GM12891 (cell line): Measurements from ENCODE around the gene MIGA1.

Source experiments
- DNase-seq: peaks from one replicate; pipeline ENCODE4 v3.0.0; 2011; ENCODE audit warnings: low spot score; ENCODE audit not compliant: insufficient read length
- FAIRE-seq: peaks from 2 replicates; lab custom pipeline; 2011; peaks lifted over from hg19 to GRCh38; lab: Jason Lieb, UNC
- PAX5 ChIP-seq: IDR thresholded peaks from 2 replicates; pipeline ENCODE4 v1.6.1; 2011; ENCODE audit warnings: low read length, moderate library complexity, mild to moderate bottlenecking; ENCODE audit not compliant: insufficient read depth, severe bottlenecking
- POLR2A ChIP-seq: IDR thresholded peaks from 2 replicates; pipeline ENCODE4 v1.6.1; 2011; ENCODE audit warnings: low read depth, low read length, control low read depth
- POLR2AphosphoS5 ChIP-seq: IDR thresholded peaks from 2 replicates; pipeline ENCODE4 v1.6.1; 2011; ENCODE audit warnings: low read depth, low read length, control low read depth
- POU2F2 ChIP-seq: IDR thresholded peaks from 2 replicates; pipeline ENCODE4 v1.6.1; 2011; ENCODE audit warnings: low read depth, mild to moderate bottlenecking, control low read depth, low read length, moderate library complexity
- SPI1 ChIP-seq: IDR thresholded peaks from 2 replicates; pipeline ENCODE4 v1.6.1; 2011; ENCODE audit warnings: low read depth, low read length, control low read depth
- TAF1 ChIP-seq: IDR thresholded peaks from 2 replicates; pipeline ENCODE4 v1.6.1; 2011; ENCODE audit warnings: low read depth, low read length, control low read depth

Gene MIGA1

DNA sequence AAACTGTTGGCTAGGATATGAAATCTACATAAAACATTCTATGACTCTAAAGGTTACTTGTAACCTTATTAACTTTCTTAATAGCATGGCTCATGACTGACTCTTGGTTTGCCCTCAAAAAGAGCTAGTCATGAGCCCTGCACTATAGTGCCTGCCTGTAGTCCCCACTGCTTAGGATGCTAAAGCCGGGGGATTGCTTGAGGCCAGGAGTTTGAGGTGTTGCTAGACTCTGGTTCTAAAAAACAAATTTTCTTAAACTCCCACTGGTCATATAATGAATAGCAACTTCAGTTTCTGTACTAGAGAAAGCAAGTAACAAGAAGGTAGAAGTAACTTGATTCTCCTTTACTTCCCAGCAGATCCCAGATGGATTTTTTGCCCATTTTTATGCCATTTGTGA lies 93.2 kb downstream of the MIGA1 start:
- no peak for DNase-seq
- no peak for TF ChIP-seq SPI1
- TF ChIP-seq PAX5: no peak
- no peak for TF ChIP-seq POLR2A
- TF ChIP-seq POLR2AphosphoS5: no peak
- no peak for TF ChIP-seq POU2F2
- no peak for TF ChIP-seq TAF1
- no peak for FAIRE-seq

- no peak for DNase-seq
- TF ChIP-seq TAF1 (no peak), POLR2AphosphoS5 (no peak), POLR2A (no peak), POU2F2 (no peak), SPI1 (no peak), PAX5 (no peak)
- no peak for FAIRE-seq
Observed at GRCh38 chr1:77873461-77873860, 94.0 kb downstream of the MIGA1 start.

GRCh38 chr1:77874804-77875445 lies 95.5 kb downstream of the MIGA1 start:
- no peak for TF ChIP-seq SPI1
- no peak for TF ChIP-seq POLR2AphosphoS5
- no peak for TF ChIP-seq POU2F2
- TF ChIP-seq PAX5: no peak
- TF ChIP-seq TAF1: no peak
- no peak for TF ChIP-seq POLR2A
- FAIRE-seq (no peak), DNase-seq (no peak)

DNA sequence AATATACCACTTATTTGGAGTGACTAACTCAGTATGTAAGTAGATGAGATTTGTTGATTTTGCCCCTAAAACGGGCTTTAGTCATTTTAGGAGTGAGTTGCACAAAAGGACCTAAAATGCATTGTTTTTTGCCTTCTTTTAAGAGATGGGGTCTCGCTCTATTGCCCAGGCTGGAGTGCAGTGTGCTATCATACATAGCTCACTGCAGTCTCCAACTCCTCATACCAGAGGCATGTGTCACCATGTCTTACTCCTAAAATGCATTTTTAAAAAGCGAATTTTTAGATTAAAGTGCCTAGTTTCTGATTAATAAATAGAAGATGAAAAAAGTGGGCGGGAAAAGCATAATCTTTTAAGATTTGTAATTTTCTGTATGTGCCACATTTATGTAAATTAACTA lies 97.4 kb downstream of the MIGA1 start:
- no peak for FAIRE-seq
- DNase-seq: no peak
- no peak for TF ChIP-seq PAX5
- no peak for TF ChIP-seq TAF1
- no peak for TF ChIP-seq POU2F2
- TF ChIP-seq POLR2A: no peak
- TF ChIP-seq SPI1: no peak
- TF ChIP-seq POLR2AphosphoS5: no peak

- DNase-seq: no peak
- TF ChIP-seq POU2F2: no peak
- TF ChIP-seq SPI1: no peak
- no peak for FAIRE-seq
Observed at GRCh38 chr1:77881061-77881460, 101.6 kb downstream of the MIGA1 start.

DNA sequence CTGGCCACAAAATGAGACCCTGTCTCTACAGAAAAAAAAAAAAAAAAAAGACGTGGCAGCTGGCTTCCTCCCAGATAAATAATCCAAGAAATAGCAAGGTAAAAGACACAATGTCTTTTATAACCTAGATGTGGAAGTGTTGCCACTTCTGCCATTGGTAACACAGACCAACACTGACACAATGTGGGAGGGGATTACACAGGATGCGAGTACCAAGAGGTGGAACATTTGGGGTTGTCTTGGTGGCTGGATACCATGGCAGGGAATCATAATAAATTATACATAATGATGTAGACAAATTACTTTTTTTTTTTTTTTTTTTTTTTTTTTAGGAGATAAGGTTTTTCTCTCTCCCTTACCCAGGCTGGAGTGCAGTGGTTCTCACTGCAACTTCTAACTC lies 103.0 kb downstream of the MIGA1 start:
- FAIRE-seq (no peak), DNase-seq (no peak)
- TF ChIP-seq POLR2A (no peak), PAX5 (no peak), TAF1 (no peak), POU2F2 (no peak), SPI1 (no peak), POLR2AphosphoS5 (no peak)

GRCh38 chr1:77888081-77888780 lies 108.8 kb downstream of the MIGA1 start, which contains the start of gene NEXN:
Gene NEXN (plus strand): TSS chr1:77888624. CDS start chr1:77916107, 27,483 bp downstream.
- TF ChIP-seq SPI1 (no peak), POLR2A (no peak), POLR2AphosphoS5 (no peak), TAF1 (no peak), PAX5 (no peak), POU2F2 (no peak)
- FAIRE-seq (no peak), DNase-seq (peak; percentile 13)

GRCh38 chr1:77888781-77889642 lies 109.6 kb downstream of the MIGA1 start:
- FAIRE-seq: peak; percentile 72

DNA sequence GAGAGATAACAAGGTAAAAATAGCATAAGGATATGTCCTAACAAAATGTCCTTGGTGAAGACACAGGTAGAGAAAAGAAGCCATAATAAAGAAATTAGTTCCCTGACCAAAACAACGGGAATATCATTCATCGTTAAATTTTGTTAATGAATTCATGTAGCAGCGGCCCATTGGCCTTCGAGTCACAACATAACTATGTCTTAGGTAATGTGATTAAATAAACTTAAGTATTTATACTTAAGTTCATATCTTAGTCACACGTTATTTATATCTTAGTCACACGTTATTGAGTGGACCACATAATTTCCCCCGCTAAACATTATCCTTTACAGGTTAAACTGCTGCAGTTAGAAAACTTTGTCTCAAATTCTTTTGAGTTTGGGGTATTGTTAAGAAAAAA lies 110.2 kb downstream of the MIGA1 start:
- no peak for DNase-seq
- TF ChIP-seq POU2F2: no peak
- TF ChIP-seq TAF1: no peak
- TF ChIP-seq SPI1: no peak
- TF ChIP-seq POLR2AphosphoS5: no peak
- no peak for TF ChIP-seq POLR2A
- no peak for TF ChIP-seq PAX5
- no peak for FAIRE-seq

More at GRCh38 chr1:77888781-77889642, 109.6 kb downstream of the MIGA1 start:
- no peak for TF ChIP-seq POU2F2
- TF ChIP-seq POLR2A: no peak
- TF ChIP-seq TAF1: no peak
- TF ChIP-seq SPI1: no peak
- TF ChIP-seq PAX5: no peak
- no peak for TF ChIP-seq POLR2AphosphoS5
- DNase-seq: peak; percentile 39
